ENCODE measurements around the gene LIMS1.
"Not testable (repeated sequence)": the region's sequence is repeated elsewhere in the genome, so short reads cannot be mapped to it uniquely, and the experiment has no call there.

LIMS1 gene

GRCh38 chr2:108670282-108670681 is 136.0 kb downstream of the LIMS1 start:
- not testable (repeated sequence) for DNase-seq

GRCh38 chr2:108672200-108672805 is 138.0 kb downstream of the LIMS1 start:
- DNase-seq = not testable (repeated sequence)

- not testable (repeated sequence) for DNase-seq
These were observed 142.3 kb downstream of the LIMS1 start for GRCh38 chr2:108676522-108676921.

GRCh38 chr2:108677239-108677744 is 143.0 kb downstream of the LIMS1 start:
- DNase-seq = not testable (repeated sequence)

- DNase-seq = peak; percentile 21
These were observed 144.0 kb downstream of the LIMS1 start for GRCh38 chr2:108678198-108678651.

GRCh38 chr2:108680805-108681204 is 146.5 kb downstream of the LIMS1 start:
- DNase-seq = not testable (repeated sequence)

GRCh38 chr2:108688818-108689756 is 154.8 kb downstream of the LIMS1 start:
- DNase-seq = not testable (repeated sequence)

GRCh38 chr2:108690001-108690400 is 155.7 kb downstream of the LIMS1 start:
- not testable (repeated sequence) for DNase-seq

GRCh38 chr2:108691447-108691846 is 157.2 kb downstream of the LIMS1 start:
- DNase-seq = no peak

- DNase-seq = no peak
These were observed 166.9 kb downstream of the LIMS1 start for GRCh38 chr2:108701208-108701607.

GRCh38 chr2:108701806-108702205 is 167.5 kb downstream of the LIMS1 start:
- DNase-seq = no peak

- no peak for DNase-seq
These were observed 170.6 kb downstream of the LIMS1 start for GRCh38 chr2:108704871-108705270.

GRCh38 chr2:108707300-108707699 is 173.0 kb downstream of the LIMS1 start:
- no peak for DNase-seq

GRCh38 chr2:108716971-108717370 is 182.7 kb downstream of the LIMS1 start:
- DNase-seq = not testable (repeated sequence)

GRCh38 chr2:108719149-108720044 is 185.1 kb downstream of the LIMS1 start, which contains the start of gene RANBP2:
Gene RANBP2, plus strand, starts transcription at chr2:108719482. Its CDS starts 125 bp downstream, at chr2:108719607.
- peak; percentile 57 for DNase-seq

- not testable (repeated sequence) for DNase-seq
These were observed 191.8 kb downstream of the LIMS1 start for GRCh38 chr2:108726048-108726447.

GRCh38 chr2:108734656-108735055 is 200.4 kb downstream of the LIMS1 start:
- not testable (repeated sequence) for DNase-seq

All from NCI-H1436 treated with DMSO at 0.1 percent for 48 hours (cell line).